Endothelial cell of umbilical vein (primary cell): ENCODE results near the gene NME7. TPM values are rescaled to one million over a fixed set of nuclear protein-coding genes. Genes with fewer than 3 reads are reported as not detected.

Experiments
- BruUV-seq: library from RNA; stranded (reverse); fragments of 400-500 nt; replicated peaks from 2 replicates; lab custom pipeline; 2021; lab: Mats Ljungman, UMichigan
- CTCF ChIA-PET: fragments of 300-600, 350-600 bp; sonication (Branson Sonifier 250); formaldehyde crosslinking; loops from one replicate; lab custom pipeline; 2021; ENCODE audit warnings: antibody characterized with exemption, inconsistent platforms; lab: Charles Lee
- POLR2A ChIA-PET: fragments of 300-600, 350-600 bp; sonication (Branson Sonifier 250); formaldehyde crosslinking; loops from one replicate; lab custom pipeline; 2021; ENCODE audit warnings: antibody characterized with exemption, inconsistent platforms; lab: Charles Lee
- DNase-seq: peaks from one replicate; pipeline ENCODE4 v3.0.0-alpha.2; 2011; ENCODE audit warnings: low read depth, low spot score
- FAIRE-seq: peaks from 2 replicates; lab custom pipeline; 2011; peaks lifted over from hg19 to GRCh38; lab: Jason Lieb, UNC
- H2AFZ ChIP-seq: 2 replicates; pipeline ENCODE4 v1.6.0; 2012; ENCODE audit warnings: low read depth, low read length, control low read depth, inconsistent platforms
- H3K27ac ChIP-seq: 2 replicates; pipeline ENCODE4 v1.5.1; 2011; ENCODE audit warnings: low read depth, mild to moderate bottlenecking, control low read depth, low read length, moderate library complexity; ENCODE audit not compliant: insufficient read depth
- H3K27me3 ChIP-seq, 2 experiments: 2 replicates each; pipeline versions ENCODE4 v1.6.0 to v1.6.1; 2011; ENCODE audit warnings: low read length in 2 of 2, mixed read lengths in 1 of 2; ENCODE audit not compliant: control insufficient read depth in 2 of 2, insufficient read depth in 2 of 2
- H3K36me3 ChIP-seq, 2 experiments: 2 replicates in 1 of 2; 3 replicates in 1 of 2; pipeline ENCODE4 v1.5.1; 2011; ENCODE audit warnings: low read length in 2 of 2, mild to moderate bottlenecking in 1 of 2, moderate library complexity in 1 of 2; ENCODE audit not compliant: control insufficient read depth in 2 of 2, insufficient read depth in 2 of 2; ENCODE audit errors: extremely low read depth in 1 of 2
- H3K4me1 ChIP-seq: 3 replicates; pipeline ENCODE4 v1.5.1; 2011; ENCODE audit warnings: mild to moderate bottlenecking, low read length; ENCODE audit not compliant: control insufficient read depth, insufficient read depth; ENCODE audit errors: extremely low read depth
- H3K4me2 ChIP-seq: 2 replicates; pipeline ENCODE4 v1.6.1; 2011; ENCODE audit warnings: low read length, control low read depth, mixed read lengths; ENCODE audit not compliant: insufficient read depth
- H3K4me3 ChIP-seq, 3 experiments: fragments of 200-600 bp in 1 of 3; sonication (generic), shearing (Covaris generic) in 1 of 3; replicated peaks in 1 of 3; 2 replicates each; pipeline ENCODE4 v1.5.1; 2011 to 2016; ENCODE audit warnings: control low read depth in 3 of 3, low read length in 3 of 3, mild to moderate bottlenecking in 2 of 3, inconsistent platforms in 1 of 3, low read depth in 1 of 3, moderate library complexity in 1 of 3; ENCODE audit not compliant: insufficient read depth in 1 of 3
- H3K79me2 ChIP-seq: 2 replicates; pipeline ENCODE4 v1.6.0; 2012; ENCODE audit warnings: low read length, inconsistent platforms; ENCODE audit not compliant: control insufficient read depth, insufficient read depth
- H3K9ac ChIP-seq: replicated peaks from 2 replicates; pipeline ENCODE3; 2011; ENCODE audit warnings: low read length, control low read depth; ENCODE audit not compliant: insufficient read depth; ENCODE audit errors: extremely low read depth
- H3K9me1 ChIP-seq: replicated peaks from 3 replicates; pipeline ENCODE4 v1.6.0; 2011; ENCODE audit warnings: mild to moderate bottlenecking, low read length; ENCODE audit not compliant: control insufficient read depth, insufficient read depth; ENCODE audit errors: extremely low read depth
- H3K9me3 ChIP-seq: replicated peaks from 2 replicates; pipeline ENCODE4 v1.5.1; 2012; ENCODE audit warnings: low read length, inconsistent platforms; ENCODE audit not compliant: control insufficient read depth, insufficient read depth
- H4K20me1 ChIP-seq: replicated peaks from 2 replicates; pipeline ENCODE3; 2011; ENCODE audit warnings: mild to moderate bottlenecking, low read length; ENCODE audit not compliant: control insufficient read depth, insufficient read depth; ENCODE audit errors: extremely low read depth
- CTCF ChIP-seq, 2 donors: IDR thresholded peaks; 1 replicate in 1 of 2; 2 replicates in 1 of 2; pipeline ENCODE4 v1.5.1; 2011; ENCODE audit warnings: low read length in 2 of 2, mild to moderate bottlenecking in 2 of 2, moderate library complexity in 2 of 2, control low read depth in 1 of 2, inconsistent platforms in 1 of 2, low read depth in 1 of 2; ENCODE audit not compliant: insufficient read depth in 1 of 2; ENCODE audit errors: extremely low read depth in 1 of 2
- FOS ChIP-seq: IDR thresholded peaks from 2 replicates; pipeline ENCODE4 v1.6.1; 2011; ENCODE audit warnings: mild to moderate bottlenecking, low read length, moderate library complexity, borderline replicate concordance; ENCODE audit not compliant: insufficient read depth
- MYC ChIP-seq: IDR thresholded peaks from one replicate; pipeline ENCODE4 v1.6.1; 2011; ENCODE audit warnings: mild to moderate bottlenecking, low read depth, low read length
- POLR2A ChIP-seq: IDR thresholded peaks from 2 replicates; pipeline ENCODE4 v1.6.1; 2012; ENCODE audit warnings: low read depth, mild to moderate bottlenecking, control low read depth, low read length
- dilution Hi-C: fragments of 300-500 bp; cut with MboI; formaldehyde crosslinking; loops from one replicate; pipeline ENCODE4 v1.15.0; 2019; ENCODE audit warnings: low sequenced_read_pairs; ENCODE audit not compliant: extremely low pct_ligation_motif_present
- intact Hi-C: fragments of 100-400 bp; cut with micrococcal nuclease; formaldehyde crosslinking; loops from one replicate; pipeline ENCODE4 v1.10.0; 2022
- polyA plus RNA-seq, 4 experiments: library from polyadenylated mRNA; depleted of rRNA in 3 of 4; stranded (reverse) in 3 of 4; unstranded in 1 of 4; fragments of >200 nt; gene quantifications; 2 replicates each; pipeline versions ENCODE4 v1.2.1 to v1.2.3, GENCODE V29; 2011 to 2012; ENCODE audit warnings: missing spikeins in 1 of 4
- total RNA-seq: library from RNA; stranded (reverse); gene quantifications from 2 replicates; pipeline ENCODE4 v1.2.3, GENCODE V29; 2021

The NME7 gene
- total and polyA plus RNA-seq, 2 donors (not counting 3 experiments of a cell fraction or from before 2014, with no cell fraction given), result 16.5 to 25.3 TPM

GRCh38 chr1:169360415-169360814, 7.2 kb downstream of the NME7 start:
- Histone ChIP-seq H3K79me2 (peaks cover 23% of the 10 kb centered on the region), H3K9me1 (no peaks in the 10 kb centered on the region), H3K27me3 (no peaks in the 10 kb centered on the region), H3K9ac (no peak overlapping the region), H4K20me1 (no peaks in the 10 kb centered on the region), H3K4me3 (no peak overlapping the region), H3K4me1 (peaks cover 14% of the 10 kb centered on the region), H3K9me3 (no peaks in the 10 kb centered on the region), H3K36me3 (no peaks in the 10 kb centered on the region), H3K4me2 (no peak overlapping the region), H2AFZ (no peak overlapping the region), H3K27ac (no peak overlapping the region)
- no peak for DNase-seq
- TF ChIP-seq POLR2A, result no peak
- no peak for TF ChIP-seq FOS
- ChIA-PET CTCF (interaction anchor here (0.7 to 4.9 kb wide), 3 partner anchors 11 to 220 kb away, joined by 3 to 33 read pairs (median 3); no protein-coding TSS in a partner anchor), POLR2A (no interaction called here)
- dilution Hi-C loops (no loop called here), intact Hi-C loops (loop anchor here (10.0 kb wide), 2 partner anchors 434 to 1646 kb away; partner anchors contain the start of gene METTL18)
- BruUV-seq, result no TSS peak
- no peak for FAIRE-seq

DNA sequence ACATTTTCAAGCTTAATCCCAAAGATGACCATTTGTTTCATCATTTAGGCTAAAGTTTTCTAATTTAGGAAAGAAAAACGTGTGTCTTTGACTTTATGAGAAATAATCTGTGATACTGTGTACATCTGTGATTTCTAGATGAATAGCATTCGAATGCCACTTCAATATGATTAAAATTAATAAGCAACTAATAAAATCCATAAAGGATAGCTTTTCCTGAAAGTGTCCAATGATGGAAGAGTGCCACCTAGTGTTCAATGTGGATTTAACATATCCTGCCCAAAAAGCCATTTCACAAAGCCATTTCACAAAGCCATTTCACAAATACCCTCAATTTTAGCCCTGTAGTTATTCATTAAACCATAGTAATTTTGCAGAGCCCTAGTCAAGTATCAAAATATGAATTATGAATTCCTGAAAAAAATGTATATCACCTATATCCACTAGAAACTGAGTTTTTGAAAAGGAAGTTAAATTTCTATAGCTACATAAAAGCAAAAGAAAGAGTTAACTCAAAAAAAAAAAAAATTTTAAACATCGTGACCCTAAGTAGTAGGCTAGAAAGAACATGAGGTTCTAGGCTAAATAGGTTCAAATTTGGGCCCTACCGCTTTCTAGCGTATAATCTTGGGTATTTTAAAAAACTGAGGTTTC, 19.1 kb downstream of the NME7 start:
- Histone ChIP-seq H3K9me1 (no peaks in the 10 kb centered on the region), H4K20me1 (no peaks in the 10 kb centered on the region), H3K4me3 (no peak overlapping the region), H3K36me3 (no peaks in the 10 kb centered on the region), H3K4me1 (no peaks in the 10 kb centered on the region), H3K9me3 (no peaks in the 10 kb centered on the region), H3K79me2 (peaks cover 1% of the 10 kb centered on the region), H3K9ac (no peak overlapping the region), H3K27me3 (no peaks in the 10 kb centered on the region), H3K27ac (no peak overlapping the region), H3K4me2 (no peak overlapping the region), H2AFZ (no peak overlapping the region)
- peak; percentile 74 for DNase-seq
- ChIA-PET POLR2A (interaction anchor here (0.6 to 0.8 kb wide), 3 partner anchors 13 to 711 kb away, joined by 3 to 10 read pairs (median 10); no protein-coding TSS in a partner anchor), CTCF (interaction anchor here (0.6 to 8.7 kb wide), 117 partner anchors 8 to 1006 kb away, joined by 3 to 282 read pairs (median 4); partner anchors contain the start of genes ATP1B1, BLZF1, CCDC181 and DPT)
- intact Hi-C loops (loop anchor here (1.0 to 5.0 kb wide), 6 partner anchors 198 to 1006 kb away; no protein-coding TSS in a partner anchor), dilution Hi-C loops (no loop called here)
- TF ChIP-seq MYC (no peak), FOS (no peak), CTCF (IDR thresholded peaks at IDR 0.05; ENCODE audit: extremely low read depth in 1 of 2, insufficient read depth in 1 of 2, low read depth in 1 of 2, low read length in 2 of 2) (peak; percentile 40 to 43)
- BruUV-seq, result no TSS peak
- FAIRE-seq, result peak; percentile 90
